NCI-H2196 (cell line): ENCODE data around the gene TBC1D9B.

ENCODE experiments used
- DNase-seq: peaks from one replicate; lab custom pipeline; 2025; ENCODE audit not compliant: unreplicated experiment; lab: John Stamatoyannopoulos, UW

Gene TBC1D9B

DNA sequence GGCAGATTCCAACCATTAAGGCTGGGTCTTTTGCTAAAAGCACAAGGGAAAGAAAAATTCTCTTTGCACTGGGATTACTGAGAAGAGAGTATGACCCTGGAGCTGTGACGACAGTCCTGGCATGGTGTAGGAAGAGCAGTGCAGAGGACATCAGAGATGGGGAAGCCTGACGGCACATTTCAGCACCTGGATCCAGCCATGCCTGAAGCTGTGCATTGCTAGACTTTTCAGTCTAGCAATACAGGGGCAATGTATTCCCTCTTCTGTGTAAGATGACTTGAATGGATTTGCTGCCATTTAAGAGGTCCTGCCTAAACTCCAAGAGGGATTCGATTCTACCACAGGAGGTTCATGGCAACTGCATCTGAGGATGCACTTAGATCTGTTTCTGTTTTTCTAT is 36.7 kb downstream of the TBC1D9B start:
- DNase-seq, result no peak

DNA sequence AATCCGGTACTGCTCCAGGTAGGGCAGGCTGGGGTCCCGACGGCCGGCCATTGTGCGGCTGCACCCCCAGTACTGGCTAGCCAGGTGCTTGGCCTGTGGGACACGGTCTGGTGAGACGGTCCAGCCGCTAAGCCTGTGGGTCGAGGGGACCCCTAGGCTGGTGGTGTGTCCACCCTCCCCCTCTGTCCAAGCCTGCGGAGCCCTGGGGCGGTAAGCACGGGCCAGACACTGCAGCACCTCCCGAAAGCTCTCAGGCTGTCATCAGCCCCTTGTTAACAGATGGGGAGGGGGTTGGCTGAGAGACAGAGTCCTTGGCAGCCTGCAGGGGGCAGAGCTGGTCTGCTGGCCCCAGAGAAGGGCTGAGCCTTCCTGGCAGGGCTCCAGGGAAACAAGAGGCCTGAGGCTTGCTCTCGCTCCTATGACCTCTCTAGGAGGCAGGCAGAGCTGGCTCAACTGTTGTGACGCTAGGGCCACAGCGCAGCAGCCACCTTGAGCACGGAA is 37.2 kb downstream of the TBC1D9B start:
- DNase-seq, result peak; percentile 81

- DNase-seq, result no peak
These were observed 37.9 kb downstream of the TBC1D9B start for GRCh38 chr5:179869641-179870402.

DNA sequence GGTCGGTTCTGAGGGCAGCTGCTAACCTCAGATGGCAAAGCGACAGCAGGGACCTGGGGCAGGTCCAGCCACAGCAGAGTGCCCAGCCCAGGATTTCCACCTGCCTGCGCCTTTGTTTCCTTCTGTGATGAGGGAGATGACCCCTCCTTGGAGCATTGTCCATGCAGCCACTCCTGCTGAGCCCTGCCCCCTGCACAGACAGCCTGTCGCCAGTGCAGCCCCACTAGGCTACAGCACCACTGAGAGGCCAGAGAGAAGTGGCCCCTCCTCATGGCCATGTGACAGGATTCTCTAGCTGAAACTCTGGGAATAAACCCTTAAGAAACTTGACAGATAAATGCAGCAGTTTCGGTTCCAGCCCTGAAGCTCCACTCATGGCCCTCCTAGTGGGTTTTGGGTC is 38.6 kb downstream of the TBC1D9B start:
- DNase-seq, result no peak

DNA sequence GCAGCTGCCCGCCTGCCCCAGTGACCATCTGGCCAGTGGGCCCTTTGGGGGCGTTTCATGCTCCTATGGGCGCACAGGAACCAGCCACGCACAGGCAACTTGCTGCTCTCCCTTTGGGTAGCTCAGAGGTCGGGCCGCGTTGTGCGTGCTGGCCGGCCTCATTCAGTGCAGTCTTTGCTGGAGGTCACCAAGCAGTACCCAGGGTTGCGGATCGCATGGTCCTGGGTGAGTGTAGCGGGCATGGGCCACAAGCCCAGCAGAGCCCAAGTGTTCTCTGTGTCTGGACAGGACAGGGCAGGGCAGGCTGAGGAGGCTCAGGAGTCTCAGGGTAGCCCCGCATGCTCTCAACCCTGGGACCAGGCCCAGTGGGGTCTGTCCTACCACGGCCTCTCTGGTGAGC is 39.2 kb downstream of the TBC1D9B start:
- DNase-seq, result no peak

DNA sequence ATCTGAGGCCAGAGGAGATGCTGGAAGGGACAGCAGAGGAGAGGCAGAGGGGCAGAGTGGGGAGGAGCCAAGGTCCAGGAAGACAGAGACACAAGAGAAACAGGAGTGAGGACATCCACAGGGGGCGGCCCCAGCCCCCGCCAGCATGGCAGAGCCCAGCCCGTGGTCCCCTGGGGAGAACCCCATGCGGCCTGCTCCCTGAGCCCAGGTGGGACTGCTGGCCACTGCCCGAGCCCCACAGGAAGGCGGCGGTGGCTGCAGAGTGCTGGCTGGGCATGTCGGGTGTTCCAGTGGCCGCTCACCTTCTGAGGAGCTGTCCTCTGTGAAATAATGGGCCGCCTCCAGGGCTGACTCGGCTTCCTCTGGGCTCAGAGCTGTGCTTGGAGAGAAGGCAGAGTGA is 40.2 kb downstream of the TBC1D9B start:
- DNase-seq, result no peak

DNA sequence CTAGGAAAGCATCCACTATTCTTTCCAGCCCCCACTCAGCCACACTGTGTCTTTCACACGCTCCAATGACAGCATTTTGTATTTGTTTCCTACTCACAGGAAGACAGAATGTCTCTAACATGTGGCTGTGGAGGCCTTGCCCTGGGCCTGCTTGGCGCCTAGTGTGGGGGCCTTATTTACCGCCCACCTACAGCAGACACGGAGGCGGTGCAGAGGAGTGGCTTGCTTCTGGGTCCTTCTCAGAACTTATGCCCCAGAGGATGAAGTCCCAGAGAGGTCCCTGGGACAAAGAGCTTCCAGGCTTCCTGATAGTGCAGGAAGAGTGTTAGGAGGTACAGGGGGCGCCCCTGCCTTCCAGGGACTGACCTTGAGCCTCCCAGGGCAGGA is 40.6 kb downstream of the TBC1D9B start:
- no peak for DNase-seq

GRCh38 chr5:179866241-179867078 is 41.2 kb downstream of the TBC1D9B start:
- DNase-seq, result no peak

DNA sequence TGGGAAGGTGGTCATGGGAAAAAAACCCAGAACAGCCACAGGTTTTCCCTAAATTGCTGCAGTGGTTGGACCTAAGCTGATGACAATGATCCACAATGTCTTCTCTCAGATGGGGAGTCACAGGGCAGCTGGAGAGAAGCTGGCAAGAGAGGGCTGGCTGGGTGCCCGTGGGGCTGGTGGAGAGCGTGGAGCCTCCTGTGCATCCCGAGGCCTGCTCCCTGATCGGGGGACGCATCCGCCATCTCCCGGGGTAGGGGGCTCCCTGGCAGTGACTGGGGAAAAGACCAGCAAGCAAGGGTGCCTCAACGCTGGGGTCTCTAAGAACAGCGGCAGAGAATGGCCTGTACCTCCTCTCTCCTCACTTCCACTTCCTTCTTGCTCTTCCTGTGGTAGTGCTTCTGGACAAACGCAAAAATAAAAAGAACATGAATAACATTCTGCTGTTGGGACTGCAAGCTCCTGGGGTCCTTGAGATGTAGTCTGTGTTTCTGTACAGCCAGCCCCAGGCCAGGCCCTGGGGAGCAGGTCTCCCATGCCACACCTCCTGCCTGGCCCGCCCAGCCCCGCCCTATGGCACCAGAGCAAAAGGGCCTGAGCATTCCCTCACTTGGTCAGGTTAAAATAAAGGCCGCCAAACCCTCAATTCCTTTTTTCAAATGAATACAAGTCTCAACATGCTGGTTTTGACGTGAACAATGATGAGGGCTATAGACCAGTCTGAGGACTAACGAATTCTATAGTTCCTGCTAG is 42.0 kb downstream of the TBC1D9B start:
- no peak for DNase-seq

DNA sequence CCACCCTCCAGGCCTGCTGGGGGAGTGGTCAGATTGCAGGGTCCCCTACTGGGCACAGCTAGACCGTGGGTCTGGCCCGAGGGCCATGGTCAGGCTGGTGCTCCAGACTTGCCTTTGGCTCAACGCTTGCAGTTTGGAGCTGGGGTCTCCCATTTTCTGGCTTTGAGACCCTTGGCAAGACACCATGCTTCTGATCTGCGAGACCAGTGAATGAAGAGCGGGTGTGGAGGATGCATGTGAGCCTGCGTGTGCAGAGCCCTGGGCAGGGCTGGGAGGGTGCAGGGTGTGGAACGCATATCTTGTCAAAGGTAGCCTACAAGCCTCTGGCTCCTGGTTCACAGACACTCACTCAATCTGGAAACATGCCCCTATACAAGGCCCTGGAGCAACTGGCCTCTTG is 43.0 kb downstream of the TBC1D9B start:
- DNase-seq, result no peak

DNA sequence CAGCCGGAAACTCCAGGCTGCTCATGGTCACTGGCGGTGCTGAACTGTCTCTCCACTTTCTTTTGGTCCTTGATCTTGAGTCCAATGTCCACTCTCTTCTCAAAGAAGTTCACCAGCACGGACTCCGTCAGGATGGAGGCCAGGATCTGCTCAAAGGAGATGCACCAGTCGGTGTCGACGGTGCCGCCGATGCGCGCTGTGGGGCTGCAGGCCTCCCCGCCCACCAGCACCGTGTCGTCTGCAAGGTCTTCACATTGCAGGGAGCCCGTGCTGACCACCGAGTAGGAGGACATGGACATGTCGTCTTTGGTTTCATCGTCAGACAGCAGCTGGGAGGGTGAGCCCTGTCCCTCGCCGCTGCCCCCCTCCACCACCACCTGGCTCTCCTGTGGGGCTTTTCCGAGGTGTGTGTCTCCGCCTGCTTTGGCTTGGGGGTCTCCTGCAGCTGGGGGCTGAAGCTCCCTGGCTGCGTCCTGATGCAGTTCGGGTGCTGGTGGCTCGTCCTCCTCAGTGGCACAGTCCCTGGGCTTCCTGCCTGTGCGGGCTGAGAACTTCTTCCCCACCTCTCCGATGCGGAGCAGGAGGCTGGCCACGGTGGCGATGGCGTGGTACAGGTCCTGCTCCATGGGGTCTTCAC is 44.1 kb downstream of the TBC1D9B start:
- DNase-seq, result no peak

DNA sequence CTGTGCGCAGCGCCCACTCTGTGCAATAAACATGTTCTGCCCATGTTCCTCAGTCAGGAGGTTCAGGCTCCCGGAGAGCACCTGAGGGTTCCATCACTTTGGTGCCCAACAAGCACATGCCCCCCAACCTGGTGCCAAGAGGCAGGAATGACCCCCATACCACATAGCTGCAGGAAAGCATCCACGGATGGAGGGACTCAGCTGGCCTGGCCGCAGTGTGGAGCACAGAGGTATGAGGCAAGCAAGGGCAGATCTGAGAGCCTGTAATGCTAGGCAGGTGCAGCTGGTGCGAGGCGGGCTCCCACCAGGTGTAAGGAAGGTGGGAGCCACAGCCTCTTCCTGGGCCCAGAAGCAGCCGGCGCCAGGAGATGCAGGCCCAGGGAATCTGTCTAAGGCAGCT is 44.8 kb downstream of the TBC1D9B start:
- DNase-seq, result no peak

DNA sequence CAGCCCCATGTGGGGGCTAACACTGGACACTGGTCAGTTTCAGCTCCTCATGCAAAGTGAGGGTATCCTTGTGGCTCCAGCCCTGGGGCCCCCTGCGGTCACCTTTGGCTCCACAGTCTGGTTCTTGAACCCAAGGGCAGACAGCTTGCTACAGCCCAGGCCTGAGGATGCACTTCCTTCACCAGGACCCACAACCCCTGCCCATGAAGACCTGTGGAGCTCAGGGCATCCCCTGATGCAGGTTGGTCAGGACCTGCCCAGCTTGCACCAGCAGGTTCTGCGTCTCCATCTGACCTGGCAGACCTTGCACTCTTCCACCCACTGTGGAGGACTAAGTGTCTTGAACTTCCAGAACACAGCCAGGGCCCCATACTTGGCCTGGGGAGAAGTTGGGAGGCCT is 45.4 kb downstream of the TBC1D9B start:
- no peak for DNase-seq

DNA sequence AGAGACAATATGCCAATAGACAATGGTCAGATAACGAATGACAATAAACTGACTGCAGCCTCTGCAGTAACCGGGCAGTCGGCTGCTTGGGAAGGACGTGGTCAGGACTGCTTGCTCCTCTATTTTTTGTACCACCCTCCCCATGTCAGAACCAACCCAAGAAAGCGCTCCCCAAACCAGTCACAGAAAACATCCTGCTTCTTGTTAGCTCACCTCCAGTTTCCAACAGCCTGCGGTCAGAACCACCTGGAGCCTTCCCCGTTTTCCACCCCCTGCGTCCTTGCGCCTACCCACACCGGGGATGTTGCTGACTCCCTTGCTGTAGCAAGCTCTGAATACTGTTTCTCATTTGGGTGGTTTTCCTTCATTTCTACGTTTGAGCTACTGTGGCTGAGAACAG is 47.4 kb downstream of the TBC1D9B start:
- no peak for DNase-seq

GRCh38 chr5:179858586-179859427 is 48.9 kb downstream of the TBC1D9B start, which contains the start of gene MRNIP:
MRNIP (minus strand) TSS chr5:179858817; CDS start chr5:179858796, 21 bp downstream.
- peak; percentile 97 for DNase-seq

DNA sequence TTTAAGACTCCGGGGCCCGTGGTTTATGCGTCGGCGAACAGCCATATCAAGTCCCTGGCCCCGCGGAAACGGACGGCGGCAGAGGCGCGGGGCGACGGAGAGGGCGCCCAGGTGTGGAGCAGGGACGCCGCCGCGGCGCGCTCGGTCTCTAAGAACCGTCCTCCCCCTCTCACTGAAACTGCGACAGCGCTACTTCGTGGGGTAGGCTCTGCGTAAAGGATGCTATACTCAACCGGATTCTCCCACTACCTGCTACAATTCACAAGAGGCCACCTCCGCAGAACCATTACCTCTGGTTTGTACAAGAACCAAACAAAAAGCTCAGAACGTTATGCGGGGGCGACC is 49.5 kb downstream of the TBC1D9B start:
- DNase-seq, result peak; percentile 40

GRCh38 chr5:179854356-179854755 is 53.3 kb downstream of the TBC1D9B start:
- no peak for DNase-seq

DNA sequence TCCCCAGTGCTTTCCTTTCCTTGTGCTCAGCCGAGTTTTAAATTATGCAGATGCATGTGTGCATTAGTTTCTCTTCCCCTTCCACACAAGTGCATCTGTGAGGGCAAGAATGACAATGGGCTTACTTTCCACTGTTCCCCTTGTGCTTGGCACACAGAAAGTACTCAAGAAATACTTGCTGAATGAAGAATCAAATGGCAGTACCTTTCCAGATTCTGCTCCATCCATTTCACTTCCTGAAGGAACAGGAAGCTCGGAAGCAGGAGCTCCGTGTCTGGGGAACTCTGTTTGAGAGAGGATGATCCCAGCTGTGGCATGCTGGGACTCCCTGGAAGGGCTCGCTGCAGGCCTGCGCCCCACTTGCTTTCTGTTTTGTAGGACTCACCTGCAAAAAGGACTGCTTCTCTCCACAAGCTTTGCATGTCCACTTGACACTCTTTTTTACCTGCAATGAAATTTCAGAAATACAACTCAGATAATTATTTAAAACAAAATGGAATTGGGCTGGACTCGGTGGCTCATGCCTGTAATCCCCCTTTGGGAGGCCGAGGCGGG is 54.6 kb downstream of the TBC1D9B start:
- DNase-seq, result no peak

- DNase-seq, result no peak
These were observed 66.1 kb downstream of the TBC1D9B start for GRCh38 chr5:179841621-179842020.

DNA sequence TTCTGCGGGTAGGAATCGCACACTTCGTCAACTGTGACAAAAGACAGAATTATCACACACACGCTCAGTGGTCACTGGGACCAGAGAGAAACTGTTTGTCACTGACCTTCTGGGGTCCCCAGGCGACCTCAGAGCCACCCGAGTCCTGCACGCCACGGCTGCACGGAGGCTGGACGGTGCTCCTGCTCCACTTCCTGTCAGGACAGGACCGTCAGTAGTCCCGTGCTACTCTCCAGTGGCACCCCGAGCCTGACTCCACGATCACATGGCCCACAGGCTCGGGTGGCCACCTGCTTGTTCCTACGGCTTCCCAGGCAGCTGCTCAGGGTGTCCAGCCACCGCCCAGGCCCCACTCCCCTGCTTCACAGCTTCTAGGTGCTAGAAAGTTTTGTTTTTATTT is 66.9 kb downstream of the TBC1D9B start:
- DNase-seq, result no peak
